ENCODE data around the gene FBXL17. TPM values are rescaled to one million over a fixed set of nuclear protein-coding genes. Genes with fewer than 3 reads are reported as not detected.

Gene FBXL17
- total RNA-seq, 1 experiment from 2014 or later: 3.5 TPM

DNA sequence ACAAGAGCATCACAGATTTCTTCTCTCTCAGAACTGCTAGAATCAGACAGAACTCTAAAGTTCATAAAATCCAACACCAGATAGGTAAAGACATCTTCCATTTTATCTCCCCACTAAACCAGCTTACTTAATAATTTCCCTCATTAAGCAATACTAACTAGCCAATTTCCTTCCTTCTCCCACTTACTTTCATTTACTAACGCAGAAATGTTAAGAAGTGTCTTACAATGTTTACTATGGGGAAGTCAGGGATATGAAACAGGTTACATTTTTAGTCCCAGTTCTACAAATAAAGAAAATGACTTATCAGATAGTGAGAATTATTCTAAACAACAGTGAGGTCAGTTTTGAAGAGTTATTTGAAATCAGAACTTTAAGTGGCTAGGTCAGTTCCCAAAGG lies 236.5 kb downstream of the FBXL17 start:
- no peak for TF ChIP-seq KAT7 (CRISPR knock-in tag; IDR thresholded peaks at IDR 0.05; ENCODE audit: borderline replicate concordance)
- no peaks in the 10 kb centered on the region for H3K27me3 Mint-ChIP-seq (ENCODE audit: low read depth)
- ChIA-PET CTCF (no interaction called here), POLR2A (no interaction called here)
- DNase-seq (ENCODE audit: low spot score): no peak
- H3K27ac Mint-ChIP-seq: no peak overlapping the region
- no peak for ATAC-seq
- no peaks in the 10 kb centered on the region for H3K4me1 Mint-ChIP-seq
- H3K36me3 Mint-ChIP-seq: no peaks in the 10 kb centered on the region
- no peaks in the 10 kb centered on the region for H3K9me3 Mint-ChIP-seq
- H3K4me3 Mint-ChIP-seq: no peak overlapping the region

DNA sequence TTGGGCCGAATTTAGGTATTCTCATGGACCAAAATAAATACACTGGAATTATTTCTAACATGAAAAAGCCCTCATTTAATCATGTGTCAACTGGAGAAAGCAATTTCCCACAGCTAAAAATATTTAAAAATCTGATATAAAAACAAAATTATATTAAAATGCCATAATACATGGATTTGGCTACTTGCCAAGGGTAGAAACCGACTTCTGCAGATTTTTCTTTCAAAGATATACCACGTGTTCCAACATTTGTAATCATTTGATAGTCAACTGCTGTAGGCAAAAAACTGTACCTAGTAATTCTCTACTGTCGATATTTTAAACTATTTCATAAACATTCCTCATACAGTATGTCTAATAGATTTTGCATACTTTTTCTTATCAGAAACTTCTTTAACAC lies 237.6 kb downstream of the FBXL17 start:
- ChIA-PET POLR2A (no interaction called here), CTCF (no interaction called here)
- Mint-ChIP-seq H3K4me3 (no peak overlapping the region), H3K9me3 (no peaks in the 10 kb centered on the region), H3K36me3 (no peaks in the 10 kb centered on the region), H3K4me1 (no peaks in the 10 kb centered on the region), H3K27ac (no peak overlapping the region), H3K27me3 (ENCODE audit: low read depth) (no peaks in the 10 kb centered on the region)
- TF ChIP-seq, protein P1, sequence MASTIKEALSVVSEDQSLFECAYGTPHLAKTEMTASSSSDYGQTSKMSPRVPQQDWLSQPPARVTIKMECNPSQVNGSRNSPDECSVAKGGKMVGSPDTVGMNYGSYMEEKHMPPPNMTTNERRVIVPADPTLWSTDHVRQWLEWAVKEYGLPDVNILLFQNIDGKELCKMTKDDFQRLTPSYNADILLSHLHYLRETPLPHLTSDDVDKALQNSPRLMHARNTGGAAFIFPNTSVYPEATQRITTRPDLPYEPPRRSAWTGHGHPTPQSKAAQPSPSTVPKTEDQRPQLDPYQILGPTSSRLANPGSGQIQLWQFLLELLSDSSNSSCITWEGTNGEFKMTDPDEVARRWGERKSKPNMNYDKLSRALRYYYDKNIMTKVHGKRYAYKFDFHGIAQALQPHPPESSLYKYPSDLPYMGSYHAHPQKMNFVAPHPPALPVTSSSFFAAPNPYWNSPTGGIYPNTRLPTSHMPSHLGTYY (CRISPR knock-in tag; IDR thresholded peaks at IDR 0.05): no peak
- TF ChIP-seq JAZF1 (CRISPR knock-in tag; IDR thresholded peaks at IDR 0.05): no peak
- TF ChIP-seq, protein P2, sequence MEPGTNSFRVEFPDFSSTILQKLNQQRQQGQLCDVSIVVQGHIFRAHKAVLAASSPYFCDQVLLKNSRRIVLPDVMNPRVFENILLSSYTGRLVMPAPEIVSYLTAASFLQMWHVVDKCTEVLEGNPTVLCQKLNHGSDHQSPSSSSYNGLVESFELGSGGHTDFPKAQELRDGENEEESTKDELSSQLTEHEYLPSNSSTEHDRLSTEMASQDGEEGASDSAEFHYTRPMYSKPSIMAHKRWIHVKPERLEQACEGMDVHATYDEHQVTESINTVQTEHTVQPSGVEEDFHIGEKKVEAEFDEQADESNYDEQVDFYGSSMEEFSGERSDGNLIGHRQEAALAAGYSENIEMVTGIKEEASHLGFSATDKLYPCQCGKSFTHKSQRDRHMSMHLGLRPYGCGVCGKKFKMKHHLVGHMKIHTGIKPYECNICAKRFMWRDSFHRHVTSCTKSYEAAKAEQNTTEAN (CRISPR knock-in tag; IDR thresholded peaks at IDR 0.05): no peak
- TF ChIP-seq, protein P3, sequence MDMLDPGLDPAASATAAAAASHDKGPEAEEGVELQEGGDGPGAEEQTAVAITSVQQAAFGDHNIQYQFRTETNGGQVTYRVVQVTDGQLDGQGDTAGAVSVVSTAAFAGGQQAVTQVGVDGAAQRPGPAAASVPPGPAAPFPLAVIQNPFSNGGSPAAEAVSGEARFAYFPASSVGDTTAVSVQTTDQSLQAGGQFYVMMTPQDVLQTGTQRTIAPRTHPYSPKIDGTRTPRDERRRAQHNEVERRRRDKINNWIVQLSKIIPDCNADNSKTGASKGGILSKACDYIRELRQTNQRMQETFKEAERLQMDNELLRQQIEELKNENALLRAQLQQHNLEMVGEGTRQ (CRISPR knock-in tag; IDR thresholded peaks at IDR 0.05): no peak
- TF ChIP-seq, protein P4, sequence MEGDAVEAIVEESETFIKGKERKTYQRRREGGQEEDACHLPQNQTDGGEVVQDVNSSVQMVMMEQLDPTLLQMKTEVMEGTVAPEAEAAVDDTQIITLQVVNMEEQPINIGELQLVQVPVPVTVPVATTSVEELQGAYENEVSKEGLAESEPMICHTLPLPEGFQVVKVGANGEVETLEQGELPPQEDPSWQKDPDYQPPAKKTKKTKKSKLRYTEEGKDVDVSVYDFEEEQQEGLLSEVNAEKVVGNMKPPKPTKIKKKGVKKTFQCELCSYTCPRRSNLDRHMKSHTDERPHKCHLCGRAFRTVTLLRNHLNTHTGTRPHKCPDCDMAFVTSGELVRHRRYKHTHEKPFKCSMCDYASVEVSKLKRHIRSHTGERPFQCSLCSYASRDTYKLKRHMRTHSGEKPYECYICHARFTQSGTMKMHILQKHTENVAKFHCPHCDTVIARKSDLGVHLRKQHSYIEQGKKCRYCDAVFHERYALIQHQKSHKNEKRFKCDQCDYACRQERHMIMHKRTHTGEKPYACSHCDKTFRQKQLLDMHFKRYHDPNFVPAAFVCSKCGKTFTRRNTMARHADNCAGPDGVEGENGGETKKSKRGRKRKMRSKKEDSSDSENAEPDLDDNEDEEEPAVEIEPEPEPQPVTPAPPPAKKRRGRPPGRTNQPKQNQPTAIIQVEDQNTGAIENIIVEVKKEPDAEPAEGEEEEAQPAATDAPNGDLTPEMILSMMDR (IDR thresholded peaks at IDR 0.05): no peak
- TF ChIP-seq NFE2L1 (CRISPR knock-in tag; IDR thresholded peaks at IDR 0.05): no peak
- TF ChIP-seq NFATC4 (CRISPR knock-in tag; IDR thresholded peaks at IDR 0.05): no peak
- TF ChIP-seq RELA (CRISPR knock-in tag; IDR thresholded peaks at IDR 0.05; ENCODE audit: borderline replicate concordance): no peak
- TF ChIP-seq ZBTB21 (CRISPR knock-in tag; IDR thresholded peaks at IDR 0.05; ENCODE audit: borderline replicate concordance): no peak
- no peak for TF ChIP-seq TEAD4 (CRISPR knock-in tag; IDR thresholded peaks at IDR 0.05)
- no peak for TF ChIP-seq NR1H2 (CRISPR knock-in tag; IDR thresholded peaks at IDR 0.05)
- TF ChIP-seq ZNF263 (CRISPR knock-in tag; IDR thresholded peaks at IDR 0.05; ENCODE audit: low read depth): no peak
- no peak for TF ChIP-seq IRF2 (CRISPR knock-in tag; IDR thresholded peaks at IDR 0.05; ENCODE audit: borderline replicate concordance, low read depth)
- TF ChIP-seq, protein P5, sequence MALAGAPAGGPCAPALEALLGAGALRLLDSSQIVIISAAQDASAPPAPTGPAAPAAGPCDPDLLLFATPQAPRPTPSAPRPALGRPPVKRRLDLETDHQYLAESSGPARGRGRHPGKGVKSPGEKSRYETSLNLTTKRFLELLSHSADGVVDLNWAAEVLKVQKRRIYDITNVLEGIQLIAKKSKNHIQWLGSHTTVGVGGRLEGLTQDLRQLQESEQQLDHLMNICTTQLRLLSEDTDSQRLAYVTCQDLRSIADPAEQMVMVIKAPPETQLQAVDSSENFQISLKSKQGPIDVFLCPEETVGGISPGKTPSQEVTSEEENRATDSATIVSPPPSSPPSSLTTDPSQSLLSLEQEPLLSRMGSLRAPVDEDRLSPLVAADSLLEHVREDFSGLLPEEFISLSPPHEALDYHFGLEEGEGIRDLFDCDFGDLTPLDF (CRISPR knock-in tag; IDR thresholded peaks at IDR 0.05): no peak
- TF ChIP-seq ESRRA (CRISPR knock-in tag; IDR thresholded peaks at IDR 0.05; ENCODE audit: borderline replicate concordance): no peak
- TF ChIP-seq, protein P6, sequence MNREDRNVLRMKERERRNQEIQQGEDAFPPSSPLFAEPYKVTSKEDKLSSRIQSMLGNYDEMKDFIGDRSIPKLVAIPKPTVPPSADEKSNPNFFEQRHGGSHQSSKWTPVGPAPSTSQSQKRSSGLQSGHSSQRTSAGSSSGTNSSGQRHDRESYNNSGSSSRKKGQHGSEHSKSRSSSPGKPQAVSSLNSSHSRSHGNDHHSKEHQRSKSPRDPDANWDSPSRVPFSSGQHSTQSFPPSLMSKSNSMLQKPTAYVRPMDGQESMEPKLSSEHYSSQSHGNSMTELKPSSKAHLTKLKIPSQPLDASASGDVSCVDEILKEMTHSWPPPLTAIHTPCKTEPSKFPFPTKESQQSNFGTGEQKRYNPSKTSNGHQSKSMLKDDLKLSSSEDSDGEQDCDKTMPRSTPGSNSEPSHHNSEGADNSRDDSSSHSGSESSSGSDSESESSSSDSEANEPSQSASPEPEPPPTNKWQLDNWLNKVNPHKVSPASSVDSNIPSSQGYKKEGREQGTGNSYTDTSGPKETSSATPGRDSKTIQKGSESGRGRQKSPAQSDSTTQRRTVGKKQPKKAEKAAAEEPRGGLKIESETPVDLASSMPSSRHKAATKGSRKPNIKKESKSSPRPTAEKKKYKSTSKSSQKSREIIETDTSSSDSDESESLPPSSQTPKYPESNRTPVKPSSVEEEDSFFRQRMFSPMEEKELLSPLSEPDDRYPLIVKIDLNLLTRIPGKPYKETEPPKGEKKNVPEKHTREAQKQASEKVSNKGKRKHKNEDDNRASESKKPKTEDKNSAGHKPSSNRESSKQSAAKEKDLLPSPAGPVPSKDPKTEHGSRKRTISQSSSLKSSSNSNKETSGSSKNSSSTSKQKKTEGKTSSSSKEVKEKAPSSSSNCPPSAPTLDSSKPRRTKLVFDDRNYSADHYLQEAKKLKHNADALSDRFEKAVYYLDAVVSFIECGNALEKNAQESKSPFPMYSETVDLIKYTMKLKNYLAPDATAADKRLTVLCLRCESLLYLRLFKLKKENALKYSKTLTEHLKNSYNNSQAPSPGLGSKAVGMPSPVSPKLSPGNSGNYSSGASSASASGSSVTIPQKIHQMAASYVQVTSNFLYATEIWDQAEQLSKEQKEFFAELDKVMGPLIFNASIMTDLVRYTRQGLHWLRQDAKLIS (CRISPR knock-in tag; IDR thresholded peaks at IDR 0.05; ENCODE audit: borderline replicate concordance): no peak
- TF ChIP-seq NR2C2 (CRISPR knock-in tag; IDR thresholded peaks at IDR 0.05): no peak
- TF ChIP-seq, protein P7, sequence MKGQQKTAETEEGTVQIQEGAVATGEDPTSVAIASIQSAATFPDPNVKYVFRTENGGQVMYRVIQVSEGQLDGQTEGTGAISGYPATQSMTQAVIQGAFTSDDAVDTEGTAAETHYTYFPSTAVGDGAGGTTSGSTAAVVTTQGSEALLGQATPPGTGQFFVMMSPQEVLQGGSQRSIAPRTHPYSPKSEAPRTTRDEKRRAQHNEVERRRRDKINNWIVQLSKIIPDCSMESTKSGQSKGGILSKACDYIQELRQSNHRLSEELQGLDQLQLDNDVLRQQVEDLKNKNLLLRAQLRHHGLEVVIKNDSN (CRISPR knock-in tag; IDR thresholded peaks at IDR 0.05): no peak
- TF ChIP-seq GABPB1 (CRISPR knock-in tag; IDR thresholded peaks at IDR 0.05): no peak
- no peak for TF ChIP-seq PRRX2 (CRISPR knock-in tag; IDR thresholded peaks at IDR 0.05)
- no peak for DNase-seq (ENCODE audit: low spot score)
- no peak for ATAC-seq

Data from WTC11 (cell line).